DMS79 (cell line): ENCODE results near the gene DIS3L2.
"Not testable (repeated sequence)": the region's sequence is repeated elsewhere in the genome, so short reads cannot be mapped to it uniquely, and the experiment has no call there.

Experiments used
- DNase-seq: peaks from one replicate; lab custom pipeline; 2025; lab: John Stamatoyannopoulos, UW

The DIS3L2 gene

GRCh38 chr2:232117413-232117812, 155.9 kb downstream of the DIS3L2 start:
- no peak for DNase-seq

GRCh38 chr2:232120911-232121310, 159.4 kb downstream of the DIS3L2 start:
- no peak for DNase-seq

GRCh38 chr2:232124309-232124708, 162.8 kb downstream of the DIS3L2 start:
- DNase-seq = no peak

- no peak for DNase-seq
Observed at GRCh38 chr2:232126301-232127099, 165.0 kb downstream of the DIS3L2 start.

- no peak for DNase-seq
Observed at GRCh38 chr2:232129483-232129882, 168.0 kb downstream of the DIS3L2 start.

GRCh38 chr2:232132181-232132580, 170.7 kb downstream of the DIS3L2 start:
- DNase-seq = no peak

- no peak for DNase-seq
Observed at GRCh38 chr2:232133078-232133477, 171.6 kb downstream of the DIS3L2 start.

GRCh38 chr2:232134939-232135338, 173.4 kb downstream of the DIS3L2 start:
- no peak for DNase-seq

- no peak for DNase-seq
Observed at GRCh38 chr2:232137356-232138147, 176.0 kb downstream of the DIS3L2 start.

- no peak for DNase-seq
Observed at GRCh38 chr2:232138441-232138840, 176.9 kb downstream of the DIS3L2 start.

GRCh38 chr2:232139171-232139594, 177.7 kb downstream of the DIS3L2 start:
- DNase-seq = no peak

- DNase-seq = no peak
Observed at GRCh38 chr2:232139786-232140562, 178.5 kb downstream of the DIS3L2 start.

- DNase-seq = no peak
Observed at GRCh38 chr2:232141591-232141990, 180.1 kb downstream of the DIS3L2 start.

GRCh38 chr2:232142049-232142448, 180.5 kb downstream of the DIS3L2 start:
- peak; percentile 10 for DNase-seq

- DNase-seq = no peak
Observed at GRCh38 chr2:232142502-232142901, 181.0 kb downstream of the DIS3L2 start.

GRCh38 chr2:232146294-232146693, 184.8 kb downstream of the DIS3L2 start:
- no peak for DNase-seq

- DNase-seq = no peak
Observed at GRCh38 chr2:232147440-232148077, 186.0 kb downstream of the DIS3L2 start.

- DNase-seq = no peak
Observed at GRCh38 chr2:232162187-232162586, 200.7 kb downstream of the DIS3L2 start.

- DNase-seq = no peak
Observed at GRCh38 chr2:232170396-232170795, 208.9 kb downstream of the DIS3L2 start.

- DNase-seq = no peak
Observed at GRCh38 chr2:232174662-232175061, 213.1 kb downstream of the DIS3L2 start.

- not testable (repeated sequence) for DNase-seq
Observed at GRCh38 chr2:232176587-232176986, 215.1 kb downstream of the DIS3L2 start.

- no peak for DNase-seq
Observed at GRCh38 chr2:232183279-232183678, 221.8 kb downstream of the DIS3L2 start.
